T-helper 1 cell treated with Interleukin-12 subunit alpha and Interleukin-12 subunit beta and Interleukin-4 antibody, amounts not matched to agents 30 ng/mL and 1 ng/mL, for 36 hours (primary cell): ENCODE results near the gene MRPL46. TPM values are rescaled to one million over a fixed set of nuclear protein-coding genes. Genes with fewer than 3 reads are reported as not detected.
"Not testable (repeated sequence)": the region's sequence is repeated elsewhere in the genome, so short reads cannot be mapped to it uniquely, and the experiment has no call there.

Experiments
- intact Hi-C: fragments of 100-400 bp; cut with micrococcal nuclease; formaldehyde crosslinking; loops from one replicate; pipeline ENCODE4 v1.15.1; 2024
- total RNA-seq: library from RNA; stranded (reverse); gene quantifications from 2 replicates; pipeline ENCODE4 v1.2.3, GENCODE V29; 2022

The MRPL46 gene
- total RNA-seq, 1 donor from 2014 or later: 32.4 TPM

DNA sequence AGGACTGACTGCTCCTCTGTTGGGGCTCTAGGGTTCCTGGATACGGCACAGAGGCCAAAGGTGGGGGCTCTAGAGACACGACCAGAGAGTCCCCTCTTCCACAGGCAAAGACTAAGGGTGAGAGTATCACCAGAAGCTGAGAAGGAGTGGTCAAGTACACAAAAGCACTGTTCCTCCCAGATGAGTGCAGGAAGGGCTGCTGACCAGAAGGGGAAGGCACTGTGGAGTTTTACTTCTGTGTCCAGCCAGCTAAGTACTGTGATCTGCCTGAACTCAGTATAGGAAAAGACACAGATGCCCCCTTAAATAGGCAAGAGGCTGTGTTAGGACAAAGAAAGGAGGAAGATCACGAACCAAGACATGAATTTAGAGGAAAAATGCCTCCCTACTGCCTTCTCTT, 12.0 kb upstream of the MRPL46 start:
- intact Hi-C loops: no loop called here

DNA sequence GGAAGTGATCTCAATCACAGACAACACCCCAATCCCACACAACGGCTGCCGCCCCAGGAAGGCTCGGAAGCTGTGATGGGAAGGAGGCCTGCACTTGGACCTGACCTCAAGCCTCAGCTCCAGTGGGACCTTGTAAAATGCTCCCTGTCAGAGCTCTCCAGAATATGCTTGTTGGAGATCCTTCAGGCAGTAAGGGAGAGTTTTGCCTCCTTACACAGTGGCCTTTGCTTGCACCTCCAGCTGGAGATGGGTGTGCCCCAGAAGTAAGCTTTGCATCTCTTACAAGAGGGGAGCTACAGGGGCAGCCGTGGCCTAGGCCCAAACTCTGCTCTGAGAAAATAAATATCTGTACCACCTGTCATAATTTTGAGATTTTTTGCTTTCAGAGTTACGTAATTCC, 10.7 kb upstream of the MRPL46 start:
- intact Hi-C loops: no loop called here

- intact Hi-C loops: no loop called here
Measured at GRCh38 chr15:88477126-88477525, 9.9 kb upstream of the MRPL46 start.

DNA sequence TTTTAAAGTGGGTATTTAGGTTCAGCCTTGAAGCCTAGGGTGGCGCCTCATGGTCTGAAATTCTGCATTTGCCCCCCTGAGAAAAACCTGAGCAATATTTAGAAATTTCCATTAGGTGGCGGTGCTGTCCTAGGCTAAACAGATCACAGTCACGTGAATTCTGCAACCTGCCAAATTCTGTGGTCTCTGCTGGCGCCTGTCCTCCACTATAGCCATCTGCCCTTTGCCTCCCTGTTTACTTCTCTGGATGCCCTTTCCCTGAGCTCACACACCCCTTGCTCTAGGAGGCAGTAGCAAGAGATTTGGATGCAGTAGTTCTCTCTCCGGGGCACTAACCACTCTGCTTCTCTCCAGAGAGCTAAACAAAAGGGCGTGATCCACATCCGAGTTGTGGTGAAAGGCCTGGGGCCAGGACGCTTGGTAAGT, 9.5 kb upstream of the MRPL46 start:
- intact Hi-C loops: loop anchor here (1.0 kb wide), 1 partner anchor 188 kb away; no protein-coding TSS in a partner anchor

DNA sequence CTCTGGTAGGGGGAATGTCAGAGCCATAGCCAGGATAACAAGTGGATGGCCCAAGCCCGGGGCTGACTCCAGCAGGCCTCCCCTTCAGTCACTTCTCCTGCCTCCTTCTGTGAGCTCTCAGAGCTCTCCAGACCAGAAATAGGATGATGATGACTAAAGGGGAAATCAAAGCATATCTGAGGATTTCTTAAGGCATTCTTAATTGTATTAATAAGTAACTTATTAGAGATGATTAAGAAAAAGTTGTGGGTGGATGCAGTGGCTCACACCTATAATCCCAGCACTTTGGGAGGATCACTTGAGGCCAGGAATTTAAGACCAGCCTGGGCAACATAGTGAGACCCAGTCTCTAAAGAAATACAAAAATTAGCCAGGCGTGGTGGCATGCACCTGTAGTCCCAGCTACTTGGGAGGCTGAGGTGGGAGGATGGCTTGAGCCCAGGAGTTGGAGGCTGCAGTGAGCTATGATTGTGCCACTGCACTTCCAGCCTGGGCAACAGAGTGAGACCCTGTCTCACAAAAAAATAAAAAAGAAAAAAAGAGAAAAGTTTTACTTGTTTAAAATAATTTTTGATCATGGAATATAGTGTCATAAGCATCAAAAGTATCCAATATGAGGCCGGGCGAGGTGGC, 6.6 kb upstream of the MRPL46 start:
- intact Hi-C loops: not testable (repeated sequence)

DNA sequence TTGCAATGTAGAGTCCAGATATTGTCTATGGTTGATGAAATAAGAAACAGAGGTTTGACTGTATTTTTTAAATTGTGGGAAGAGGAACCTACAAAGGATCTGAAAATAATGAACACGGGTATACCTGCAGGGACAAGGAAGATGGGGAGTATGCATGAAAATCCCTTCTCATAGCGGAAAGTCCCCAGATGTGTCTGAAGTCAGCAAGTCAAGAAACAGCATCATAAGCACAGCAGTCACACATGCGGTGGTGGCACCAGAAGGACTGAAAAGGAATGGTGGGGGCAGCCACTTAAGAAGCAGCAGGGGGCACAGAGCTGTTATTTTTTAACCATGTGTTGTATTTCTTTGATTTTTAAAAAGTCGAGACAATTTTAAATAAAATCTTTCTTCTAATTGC, 5.0 kb upstream of the MRPL46 start:
- intact Hi-C loops: no loop called here

GRCh38 chr15:88470625-88471372, 3.6 kb upstream of the MRPL46 start:
- intact Hi-C loops: no loop called here

- intact Hi-C loops: loop anchor here (5.0 kb wide), 2 partner anchors 363 to 1108 kb away; partner anchors contain the start of gene TICRR
Measured at GRCh38 chr15:88469321-88469720, 2.1 kb upstream of the MRPL46 start.

DNA sequence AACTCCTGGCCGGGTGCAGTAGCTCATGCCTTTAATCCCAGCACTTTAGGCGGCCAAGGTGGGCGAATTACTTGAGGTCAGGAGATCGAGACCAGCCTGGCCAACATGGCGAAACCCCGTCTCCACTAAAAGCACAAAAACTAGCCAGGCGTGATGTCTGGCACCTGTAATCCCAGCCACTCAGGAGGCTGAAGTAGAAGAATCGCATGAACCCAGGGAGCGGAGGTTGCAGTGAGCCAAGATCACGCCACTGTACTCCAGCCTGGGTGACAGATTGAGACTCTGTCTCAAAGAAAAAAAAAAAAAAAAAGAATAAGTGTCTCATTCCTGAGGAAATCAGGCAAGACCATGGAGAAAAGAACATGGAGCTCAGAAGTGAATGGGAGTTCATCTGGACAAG, 1.5 kb upstream of the MRPL46 start:
- intact Hi-C loops: loop anchor here (5.0 kb wide), 2 partner anchors 364 to 1109 kb away; partner anchors contain the start of gene TICRR

DNA sequence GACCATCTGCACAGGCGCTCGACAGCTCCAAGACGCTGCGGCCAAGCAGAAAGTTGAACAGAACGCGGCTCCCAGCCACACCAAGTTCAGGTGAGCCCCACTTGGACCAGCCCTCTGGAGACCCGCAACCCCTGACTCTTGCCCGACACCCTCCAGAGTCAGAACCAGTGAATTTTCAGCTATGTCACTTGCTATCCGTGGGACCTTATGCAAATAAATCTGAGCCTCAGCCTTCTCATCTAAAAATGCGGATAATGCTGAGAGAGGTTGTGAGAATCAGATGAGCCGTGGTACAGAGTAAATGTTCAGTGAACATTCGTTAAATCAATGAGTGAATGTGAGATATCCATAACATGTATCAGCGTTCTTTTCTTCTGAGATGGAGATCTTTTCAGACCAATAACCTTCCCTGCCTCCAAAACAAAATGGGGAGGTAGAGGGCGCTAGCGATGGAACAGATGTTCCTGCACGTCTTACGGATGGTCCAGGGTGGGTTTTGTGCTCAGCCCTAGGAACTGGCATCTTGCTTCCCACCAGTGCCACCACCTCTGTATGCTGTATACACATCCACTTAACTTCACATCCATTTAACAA, 844 bp upstream of the MRPL46 start:
- intact Hi-C loops: loop anchor here (1.0 to 5.0 kb wide), 11 partner anchors 18 to 1109 kb away; partner anchors contain the start of genes ABHD2, AEN, DET1 and MFGE8

GRCh38 chr15:88465633-88466224, 1.5 kb downstream of the MRPL46 start:
- intact Hi-C loops: loop anchor here (2.0 to 5.0 kb wide), 3 partner anchors 367 to 1112 kb away; partner anchors contain the start of genes POLG and TICRR

DNA sequence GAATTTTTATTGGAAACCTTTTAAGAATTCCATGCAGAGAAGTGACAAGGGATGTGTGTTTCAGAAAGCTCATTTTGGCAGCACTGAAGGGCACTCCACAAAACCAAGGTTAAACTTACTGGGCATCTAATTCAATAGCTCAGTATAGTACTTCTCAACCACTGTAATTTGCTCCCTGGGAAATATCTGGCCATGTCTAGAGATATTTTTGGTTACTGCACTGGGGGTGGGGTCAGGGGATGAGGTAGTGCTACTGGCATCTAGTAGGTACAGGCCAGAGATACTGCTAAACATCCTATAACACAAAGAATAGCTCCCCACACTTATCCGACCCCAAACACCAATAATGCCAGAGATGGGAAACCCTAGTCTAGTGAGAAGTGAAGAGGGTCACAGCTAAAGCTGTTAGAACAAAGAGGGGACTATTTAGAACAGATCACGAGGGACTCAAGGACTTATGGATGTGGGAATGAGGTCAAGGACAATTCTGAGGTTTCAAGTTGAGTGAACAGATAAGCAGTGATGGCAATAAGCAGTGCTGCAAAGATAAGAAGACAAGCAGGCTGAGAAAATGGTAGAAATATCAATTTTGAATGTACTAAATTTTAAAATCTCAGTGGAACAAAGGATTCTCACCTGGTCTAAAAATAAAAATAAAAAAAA, 3.2 kb downstream of the MRPL46 start:
- intact Hi-C loops: no loop called here

- intact Hi-C loops: no loop called here
Measured at GRCh38 chr15:88456733-88457132, 10.5 kb downstream of the MRPL46 start.

DNA sequence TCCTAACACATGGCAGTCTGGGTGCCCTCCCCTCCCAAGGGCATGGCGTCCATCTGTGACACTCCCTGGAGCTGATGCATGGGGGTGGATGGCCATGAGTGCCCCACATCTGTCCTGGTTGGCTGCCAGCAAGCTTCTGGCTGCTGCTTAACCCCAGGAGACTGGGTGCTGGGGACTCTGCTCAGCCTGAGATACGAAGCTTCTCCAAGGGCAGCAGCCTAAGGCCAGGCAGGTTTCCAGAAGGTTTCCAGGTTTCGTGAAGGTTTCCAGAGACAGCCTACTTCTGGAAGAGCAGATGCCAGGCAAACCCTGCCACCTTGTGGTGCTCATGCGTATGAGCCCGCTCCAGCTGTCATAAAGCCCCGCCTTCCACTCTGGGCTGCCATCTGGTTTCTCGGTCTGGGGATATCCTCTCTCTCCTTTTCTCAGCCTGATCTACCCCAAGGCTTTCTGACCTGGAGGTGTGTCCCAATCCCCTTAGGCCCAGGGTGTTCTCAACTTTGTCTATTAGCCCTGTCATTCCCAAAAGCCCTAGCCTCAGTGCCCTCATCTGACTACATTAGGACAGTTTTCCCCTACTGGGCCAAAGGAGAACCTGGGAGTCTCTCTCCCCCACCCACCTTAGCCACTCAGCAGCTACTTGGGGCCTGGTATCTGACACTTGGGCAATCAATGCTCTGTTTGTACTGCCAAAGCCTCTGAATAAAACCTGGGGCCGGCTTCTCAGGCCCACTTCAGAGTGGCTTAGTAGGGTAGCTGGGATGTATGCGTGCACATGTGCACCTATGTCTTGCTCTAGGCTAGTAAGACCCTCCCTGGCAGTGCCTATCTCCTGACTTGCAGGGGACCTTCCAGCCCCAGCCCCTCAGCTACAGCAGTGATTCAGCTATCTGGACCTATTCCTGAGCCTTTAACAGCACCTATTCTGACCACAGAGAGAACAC, 12.0 kb downstream of the MRPL46 start:
- intact Hi-C loops: no loop called here

- intact Hi-C loops: no loop called here
Measured at GRCh38 chr15:88454236-88454635, 13.0 kb downstream of the MRPL46 start.

- intact Hi-C loops: no loop called here
Measured at GRCh38 chr15:88453651-88454050, 13.5 kb downstream of the MRPL46 start.

DNA sequence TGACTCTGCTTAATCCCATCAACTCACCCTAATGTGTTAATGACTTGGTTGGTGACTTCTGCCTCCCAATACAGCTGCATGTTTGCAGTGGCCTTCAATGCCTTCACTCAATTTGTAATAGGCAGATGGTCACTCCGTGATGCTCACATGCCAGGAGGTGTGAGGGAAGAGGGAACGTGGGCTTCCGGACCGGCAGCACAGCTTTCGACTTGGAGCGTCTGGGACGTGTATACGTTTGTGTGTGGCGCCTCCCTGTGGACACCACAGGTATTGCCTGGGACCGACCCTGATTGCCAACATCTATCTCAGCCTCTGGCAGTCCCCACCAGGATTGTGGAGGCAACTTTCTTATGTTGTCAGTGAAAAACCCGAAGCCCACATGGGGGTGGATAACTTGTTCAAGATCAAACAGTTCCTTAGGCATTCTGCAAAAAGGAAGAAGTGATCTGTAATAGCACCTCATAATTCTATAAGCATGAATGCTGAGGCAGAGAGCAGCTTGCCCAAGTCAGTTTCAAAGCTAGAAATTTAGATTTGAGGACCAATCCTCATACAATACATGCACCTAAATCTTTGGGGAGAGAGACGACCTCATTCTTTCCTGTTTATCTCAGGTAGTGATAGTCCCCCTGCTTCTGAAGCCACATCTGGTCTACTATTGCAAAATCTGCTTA, 16.9 kb downstream of the MRPL46 start:
- intact Hi-C loops: loop anchor here (1.0 to 2.0 kb wide), 2 partner anchors 17 to 205 kb away; partner anchors contain the start of genes MRPL46 and MRPS11

GRCh38 chr15:88449581-88449980, 17.6 kb downstream of the MRPL46 start:
- intact Hi-C loops: no loop called here

DNA sequence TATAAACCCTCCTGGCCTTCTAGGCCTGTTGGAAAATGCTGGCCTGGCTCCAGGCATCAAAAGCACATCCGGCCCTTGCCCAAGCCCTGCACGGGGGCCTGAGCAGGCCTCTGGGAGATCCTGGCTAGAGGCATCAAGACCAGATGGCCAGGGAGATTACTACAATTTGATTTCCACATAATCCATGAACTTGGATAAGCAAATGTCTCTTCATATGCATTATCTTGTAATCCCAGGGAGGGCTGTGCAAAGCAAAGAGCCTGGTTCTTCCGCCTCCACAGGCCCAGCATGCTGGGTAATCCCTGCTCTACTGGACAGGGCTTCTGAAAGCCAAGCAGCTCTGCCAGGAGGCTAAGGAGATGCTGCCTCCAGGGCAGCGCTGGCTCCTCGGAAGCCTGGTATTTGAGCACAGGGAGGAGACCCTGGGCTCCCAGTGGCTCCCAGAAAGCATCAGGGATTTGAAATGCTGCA, 18.2 kb downstream of the MRPL46 start:
- intact Hi-C loops: no loop called here
